T-helper 17 cell (primary cell): ENCODE measurements around the gene ATF6. TPM values are rescaled to one million over a fixed set of nuclear protein-coding genes. Genes with fewer than 3 reads are reported as not detected.

ENCODE experiments used
- ATAC-seq: fragments of 150-1000 bp; cut with Tn5 transposase; 2 replicates; pipeline ENCODE4 v1.10.0; 2021; ENCODE audit warnings: mild to moderate bottlenecking, moderate library complexity
- DNase-seq, 3 donors: peaks; one replicate each; pipeline versions ENCODE4 v3.0.0 to v3.0.0-alpha.2; 2020 to 2021
- H3K9me3 ChIP-seq: one replicate; pipeline ENCODE4 v1.7.0; 2013; ENCODE audit warnings: low read length, mild to moderate bottlenecking; ENCODE audit not compliant: control insufficient read depth, poor library complexity, severe bottlenecking
- H3K27ac Mint-ChIP-seq: one replicate; pipeline ENCODE4 v1.8.0; 2022; ENCODE audit warnings: mild to moderate bottlenecking, moderate library complexity, mixed read lengths
- H3K27me3 Mint-ChIP-seq: one replicate; pipeline ENCODE4 v1.8.0; 2022; ENCODE audit warnings: mixed read lengths
- H3K36me3 Mint-ChIP-seq: one replicate; pipeline ENCODE4 v1.8.0; 2022; ENCODE audit warnings: low read depth, mixed read lengths
- H3K4me1 Mint-ChIP-seq: one replicate; pipeline ENCODE4 v1.8.0; 2022; ENCODE audit warnings: mild to moderate bottlenecking, mixed read lengths
- H3K4me3 Mint-ChIP-seq: one replicate; pipeline ENCODE4 v1.8.0; 2022; ENCODE audit warnings: mild to moderate bottlenecking, moderate library complexity, mixed read lengths
- total RNA-seq, 4 donors: library from RNA in 2 of 4; stranded (reverse) in 2 of 4; gene quantifications; one replicate each; pipeline ENCODE4 v1.2.3 and lab custom pipeline; 2022 to 2026

Gene ATF6
- total RNA-seq, 2 donors from 2014 or later = 17.0 to 18.6 TPM

- H3K4me3 Mint-ChIP-seq = no peak overlapping the region
- peaks cover 25% of the 10 kb centered on the region for H3K4me1 Mint-ChIP-seq
Measured at GRCh38 chr1:161935264-161935663, 169.1 kb downstream of the ATF6 start.

GRCh38 chr1:161936786-161937185 lies 170.7 kb downstream of the ATF6 start:
- Mint-ChIP-seq H3K27me3 (no peaks in the 10 kb centered on the region), H3K4me1 (peaks cover 27% of the 10 kb centered on the region), H3K36me3 (peaks cover 5% of the 10 kb centered on the region), H3K4me3 (no peak overlapping the region), H3K27ac (peak overlapping the region; percentile 6)
- no peak for ATAC-seq
- no peaks in the 10 kb centered on the region for H3K9me3 ChIP-seq
- no peak for DNase-seq

More at GRCh38 chr1:161935264-161935663, 169.1 kb downstream of the ATF6 start:
- DNase-seq = no peak
- Mint-ChIP-seq H3K27ac (peak overlapping the region; percentile 78), H3K36me3 (peaks cover 5% of the 10 kb centered on the region), H3K27me3 (no peaks in the 10 kb centered on the region)
- ATAC-seq = peak; percentile 45
- no peaks in the 10 kb centered on the region for H3K9me3 ChIP-seq

- H3K27me3 Mint-ChIP-seq = no peaks in the 10 kb centered on the region
- H3K4me1 Mint-ChIP-seq = peaks cover 12% of the 10 kb centered on the region
- no peaks in the 10 kb centered on the region for H3K9me3 ChIP-seq
- peaks cover 18% of the 10 kb centered on the region for H3K36me3 Mint-ChIP-seq
- DNase-seq = no peak
- H3K27ac Mint-ChIP-seq = no peak overlapping the region
- no peak overlapping the region for H3K4me3 Mint-ChIP-seq
- no peak for ATAC-seq
Measured at GRCh38 chr1:161940866-161941591, 174.9 kb downstream of the ATF6 start.

DNA sequence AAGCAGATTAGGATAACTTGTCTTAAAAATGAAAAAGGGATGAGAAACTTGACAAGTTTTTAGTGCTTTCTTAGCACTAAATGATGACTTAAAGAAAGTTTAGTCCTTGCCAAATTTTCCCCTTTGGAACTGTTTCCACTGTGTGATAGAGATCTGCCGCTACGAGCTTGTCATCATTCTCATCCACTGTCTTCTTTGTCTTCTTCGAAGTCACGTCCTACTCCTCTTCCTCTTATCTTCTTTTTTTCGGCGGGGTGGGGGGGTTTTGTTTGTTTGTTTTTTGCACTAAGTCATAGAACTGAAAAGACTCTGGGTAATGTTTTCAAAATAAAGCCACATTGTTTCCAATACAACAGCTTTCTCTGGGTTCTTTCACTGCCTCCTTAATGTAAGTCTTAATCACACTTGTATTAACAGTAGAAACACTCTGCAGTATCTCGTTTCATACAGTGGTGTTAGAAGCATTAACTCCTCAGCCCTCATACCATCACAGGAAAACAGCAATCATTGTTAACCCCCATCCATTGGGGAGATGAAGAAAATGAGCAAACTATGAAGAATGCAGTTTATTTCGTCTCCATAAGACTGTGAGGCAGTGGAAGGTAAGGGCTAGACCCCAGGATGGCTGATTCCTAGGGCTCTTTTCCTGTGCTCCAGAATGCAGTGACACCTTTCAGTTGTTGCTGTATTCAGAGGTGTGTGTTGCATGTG lies 175.8 kb downstream of the ATF6 start:
- Mint-ChIP-seq H3K4me1 (peaks cover 9% of the 10 kb centered on the region), H3K36me3 (peaks cover 16% of the 10 kb centered on the region), H3K4me3 (no peak overlapping the region), H3K27me3 (no peaks in the 10 kb centered on the region), H3K27ac (no peak overlapping the region)
- H3K9me3 ChIP-seq = no peaks in the 10 kb centered on the region
- DNase-seq (no peak), ATAC-seq (no peak)

DNA sequence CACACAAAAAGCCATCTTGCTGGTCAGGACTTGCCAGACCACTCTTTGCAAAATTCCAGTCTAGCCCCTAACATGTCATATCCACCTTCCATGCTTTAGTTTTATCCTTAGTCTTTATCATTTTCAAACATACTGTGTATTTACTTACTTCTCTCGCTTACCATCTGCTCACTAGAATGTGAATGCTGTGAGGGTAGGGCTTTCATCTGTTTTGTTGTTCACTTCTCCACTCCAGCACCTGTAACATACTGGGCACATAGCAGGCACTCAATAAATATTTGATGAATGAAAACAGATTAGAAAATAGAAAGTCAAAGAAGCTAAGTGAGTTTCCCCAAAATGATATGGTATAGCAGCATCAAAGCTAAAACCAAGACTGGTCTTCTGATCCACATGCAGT lies 177.6 kb downstream of the ATF6 start:
- Mint-ChIP-seq H3K4me3 (no peak overlapping the region), H3K36me3 (peaks cover 15% of the 10 kb centered on the region), H3K27ac (no peak overlapping the region), H3K27me3 (no peaks in the 10 kb centered on the region), H3K4me1 (peaks cover 8% of the 10 kb centered on the region)
- no peak for DNase-seq
- no peaks in the 10 kb centered on the region for H3K9me3 ChIP-seq
- ATAC-seq = no peak

DNA sequence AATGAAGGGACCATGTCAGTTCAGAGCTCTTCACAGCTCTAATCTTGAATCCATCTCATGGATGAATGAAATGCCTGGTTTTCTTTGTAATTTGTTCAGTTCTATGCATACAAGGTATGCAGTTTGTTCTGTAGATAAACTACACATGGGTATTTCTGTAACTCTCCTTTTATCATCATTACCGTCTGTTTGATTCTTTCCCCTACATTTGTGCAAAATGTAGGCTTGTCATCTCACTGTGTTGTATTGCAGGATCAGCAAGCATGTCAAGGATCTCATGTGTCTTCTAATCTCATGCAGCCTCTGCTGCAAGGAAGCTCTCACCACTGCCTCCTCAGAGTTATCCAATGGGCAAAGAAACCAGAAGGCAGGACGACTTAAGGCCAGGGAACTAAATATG lies 178.3 kb downstream of the ATF6 start:
- H3K9me3 ChIP-seq = no peaks in the 10 kb centered on the region
- Mint-ChIP-seq H3K4me3 (no peak overlapping the region), H3K27ac (no peak overlapping the region), H3K27me3 (no peaks in the 10 kb centered on the region), H3K36me3 (peaks cover 15% of the 10 kb centered on the region), H3K4me1 (peaks cover 8% of the 10 kb centered on the region)
- DNase-seq = no peak
- no peak for ATAC-seq

- Mint-ChIP-seq H3K27me3 (no peaks in the 10 kb centered on the region), H3K36me3 (peaks cover 15% of the 10 kb centered on the region), H3K27ac (no peak overlapping the region), H3K4me1 (peaks cover 8% of the 10 kb centered on the region), H3K4me3 (no peak overlapping the region)
- ATAC-seq (no peak), DNase-seq (no peak)
- no peaks in the 10 kb centered on the region for H3K9me3 ChIP-seq
Measured at GRCh38 chr1:161945306-161946060, 179.4 kb downstream of the ATF6 start.

DNA sequence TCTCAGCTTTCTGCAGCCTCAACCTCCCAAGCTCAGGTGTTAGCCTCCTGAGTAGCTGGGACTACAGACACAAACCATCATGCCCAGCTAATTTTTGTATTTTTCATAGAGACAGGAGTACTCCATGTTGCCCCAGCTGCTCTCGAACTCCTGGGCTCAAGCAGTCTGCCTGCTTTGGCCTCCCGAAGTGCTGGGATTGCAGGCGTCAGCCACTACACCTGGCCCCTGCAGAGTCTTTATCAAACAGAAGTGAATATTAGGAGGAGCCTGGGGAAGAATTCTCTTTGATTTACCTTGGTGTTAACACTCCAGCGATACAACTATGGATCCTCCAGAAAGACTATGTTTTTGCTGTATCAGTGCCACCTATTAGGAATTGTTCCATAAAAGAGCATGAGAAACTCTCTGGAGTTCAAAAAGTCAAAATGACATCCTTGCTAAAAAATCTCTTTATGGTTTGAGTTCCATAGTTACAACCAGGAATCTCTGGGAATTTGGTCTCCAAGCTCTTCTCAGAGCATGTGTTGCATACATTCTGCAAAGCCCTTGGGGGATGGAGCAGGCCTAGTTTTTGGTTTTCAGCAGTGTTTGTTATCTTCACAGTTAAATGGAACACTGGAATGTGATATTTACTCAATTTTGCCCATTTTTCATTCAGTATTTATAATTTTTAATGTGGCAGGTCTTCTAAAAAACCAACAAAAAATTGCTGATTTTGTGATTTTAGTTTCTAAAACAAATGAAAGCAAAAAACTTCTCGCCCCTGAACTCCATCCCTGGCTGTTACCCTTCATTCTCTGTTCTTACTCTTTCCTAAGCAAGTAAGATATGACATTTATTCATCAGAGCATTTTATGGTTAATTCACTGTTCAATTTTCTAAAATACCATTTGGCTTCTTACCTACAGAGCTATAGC lies 180.2 kb downstream of the ATF6 start:
- DNase-seq = no peak
- H3K27me3 Mint-ChIP-seq = no peaks in the 10 kb centered on the region
- H3K9me3 ChIP-seq = no peaks in the 10 kb centered on the region
- peaks cover 15% of the 10 kb centered on the region for H3K36me3 Mint-ChIP-seq
- no peak for ATAC-seq
- H3K27ac Mint-ChIP-seq = no peak overlapping the region
- peaks cover 6% of the 10 kb centered on the region for H3K4me1 Mint-ChIP-seq
- H3K4me3 Mint-ChIP-seq = no peak overlapping the region

- peaks cover 9% of the 10 kb centered on the region for H3K36me3 Mint-ChIP-seq
- no peaks in the 10 kb centered on the region for H3K27me3 Mint-ChIP-seq
- no peaks in the 10 kb centered on the region for H3K9me3 ChIP-seq
- ATAC-seq (no peak), DNase-seq (no peak)
- H3K4me1 Mint-ChIP-seq = peaks cover 16% of the 10 kb centered on the region
- no peak overlapping the region for H3K27ac Mint-ChIP-seq
- no peak overlapping the region for H3K4me3 Mint-ChIP-seq
Measured at GRCh38 chr1:161948435-161948834, 182.3 kb downstream of the ATF6 start.

GRCh38 chr1:161949548-161949947 lies 183.4 kb downstream of the ATF6 start:
- ATAC-seq = no peak
- no peak overlapping the region for H3K27ac Mint-ChIP-seq
- H3K4me3 Mint-ChIP-seq = no peak overlapping the region
- H3K4me1 Mint-ChIP-seq = peaks cover 19% of the 10 kb centered on the region
- H3K9me3 ChIP-seq = no peaks in the 10 kb centered on the region
- H3K36me3 Mint-ChIP-seq = peaks cover 2% of the 10 kb centered on the region
- no peaks in the 10 kb centered on the region for H3K27me3 Mint-ChIP-seq
- DNase-seq = no peak

GRCh38 chr1:161950377-161950776 lies 184.3 kb downstream of the ATF6 start:
- no peak for ATAC-seq
- H3K27ac Mint-ChIP-seq = no peak overlapping the region
- H3K27me3 Mint-ChIP-seq = no peaks in the 10 kb centered on the region
- H3K36me3 Mint-ChIP-seq = peaks cover 2% of the 10 kb centered on the region
- no peak for DNase-seq
- no peaks in the 10 kb centered on the region for H3K9me3 ChIP-seq
- H3K4me3 Mint-ChIP-seq = no peak overlapping the region
- peaks cover 23% of the 10 kb centered on the region for H3K4me1 Mint-ChIP-seq

GRCh38 chr1:161951646-161952045 lies 185.5 kb downstream of the ATF6 start:
- Mint-ChIP-seq H3K36me3 (no peaks in the 10 kb centered on the region), H3K4me1 (peaks cover 25% of the 10 kb centered on the region), H3K27ac (peak overlapping the region; percentile 11), H3K27me3 (no peaks in the 10 kb centered on the region), H3K4me3 (no peak overlapping the region)
- ATAC-seq (no peak), DNase-seq (no peak)
- no peaks in the 10 kb centered on the region for H3K9me3 ChIP-seq
